GM10266 (cell line): Measurements from ENCODE around the gene POLR3H.

Experiments
- DNase-seq: peaks from one replicate; pipeline ENCODE4 v3.0.0; 2012; ENCODE audit errors: extremely low spot score
- TF ChIP-seq, protein P1 (sequence below): IDR thresholded peaks from 2 replicates; pipeline ENCODE4 v1.5.1; 2012; ENCODE audit warnings: mild to moderate bottlenecking, low read depth; ENCODE audit not compliant: control insufficient read depth, insufficient read depth; ENCODE audit errors: missing control alignments

The POLR3H gene

DNA sequence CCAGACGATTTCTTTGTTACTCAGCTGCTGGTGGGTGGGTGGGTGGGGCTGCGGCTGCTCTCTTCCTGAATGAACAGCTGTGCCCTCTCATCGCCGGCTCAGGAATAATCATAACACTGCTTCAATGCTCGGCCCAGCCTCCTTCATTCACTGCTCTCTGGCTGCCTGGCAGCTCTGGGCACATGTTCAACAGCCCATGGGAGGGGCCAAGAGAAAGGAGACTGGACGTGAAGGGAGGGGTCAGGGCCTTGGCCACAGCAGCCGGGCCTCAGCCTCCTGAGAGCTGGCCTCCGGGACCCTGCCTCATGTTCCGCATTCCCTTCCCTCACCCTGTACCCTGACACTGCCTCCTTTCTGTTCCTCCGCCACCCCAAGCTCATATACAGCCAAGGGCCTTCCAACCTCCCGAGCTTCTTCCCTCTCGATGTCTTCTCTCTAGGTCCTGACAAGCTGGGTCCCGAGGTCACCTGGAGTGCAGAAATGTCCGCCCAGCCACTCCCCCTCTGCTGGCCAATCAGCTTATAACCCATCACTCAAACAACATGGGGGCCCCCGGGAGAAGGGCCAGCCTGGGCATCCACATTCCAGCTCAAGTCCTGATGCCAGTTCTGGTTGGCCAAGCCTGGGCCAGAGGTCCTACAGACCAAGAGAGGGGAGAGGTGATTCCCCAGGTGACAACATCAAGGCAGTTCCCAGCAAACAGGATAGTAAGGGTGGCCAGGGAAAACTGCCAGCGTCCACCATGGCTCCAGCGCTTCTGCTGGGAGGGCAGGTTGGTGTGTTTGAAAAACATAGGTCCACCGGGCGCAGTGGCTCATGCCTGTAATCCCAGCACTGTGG is 13.4 kb upstream of the POLR3H start:
- no peak for DNase-seq
- TF ChIP-seq, protein P1, sequence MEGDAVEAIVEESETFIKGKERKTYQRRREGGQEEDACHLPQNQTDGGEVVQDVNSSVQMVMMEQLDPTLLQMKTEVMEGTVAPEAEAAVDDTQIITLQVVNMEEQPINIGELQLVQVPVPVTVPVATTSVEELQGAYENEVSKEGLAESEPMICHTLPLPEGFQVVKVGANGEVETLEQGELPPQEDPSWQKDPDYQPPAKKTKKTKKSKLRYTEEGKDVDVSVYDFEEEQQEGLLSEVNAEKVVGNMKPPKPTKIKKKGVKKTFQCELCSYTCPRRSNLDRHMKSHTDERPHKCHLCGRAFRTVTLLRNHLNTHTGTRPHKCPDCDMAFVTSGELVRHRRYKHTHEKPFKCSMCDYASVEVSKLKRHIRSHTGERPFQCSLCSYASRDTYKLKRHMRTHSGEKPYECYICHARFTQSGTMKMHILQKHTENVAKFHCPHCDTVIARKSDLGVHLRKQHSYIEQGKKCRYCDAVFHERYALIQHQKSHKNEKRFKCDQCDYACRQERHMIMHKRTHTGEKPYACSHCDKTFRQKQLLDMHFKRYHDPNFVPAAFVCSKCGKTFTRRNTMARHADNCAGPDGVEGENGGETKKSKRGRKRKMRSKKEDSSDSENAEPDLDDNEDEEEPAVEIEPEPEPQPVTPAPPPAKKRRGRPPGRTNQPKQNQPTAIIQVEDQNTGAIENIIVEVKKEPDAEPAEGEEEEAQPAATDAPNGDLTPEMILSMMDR = no peak

- no peak for DNase-seq
- TF ChIP-seq, protein P1 = no peak
Observed at GRCh38 chr22:41556561-41556960, 12.3 kb upstream of the POLR3H start.

DNA sequence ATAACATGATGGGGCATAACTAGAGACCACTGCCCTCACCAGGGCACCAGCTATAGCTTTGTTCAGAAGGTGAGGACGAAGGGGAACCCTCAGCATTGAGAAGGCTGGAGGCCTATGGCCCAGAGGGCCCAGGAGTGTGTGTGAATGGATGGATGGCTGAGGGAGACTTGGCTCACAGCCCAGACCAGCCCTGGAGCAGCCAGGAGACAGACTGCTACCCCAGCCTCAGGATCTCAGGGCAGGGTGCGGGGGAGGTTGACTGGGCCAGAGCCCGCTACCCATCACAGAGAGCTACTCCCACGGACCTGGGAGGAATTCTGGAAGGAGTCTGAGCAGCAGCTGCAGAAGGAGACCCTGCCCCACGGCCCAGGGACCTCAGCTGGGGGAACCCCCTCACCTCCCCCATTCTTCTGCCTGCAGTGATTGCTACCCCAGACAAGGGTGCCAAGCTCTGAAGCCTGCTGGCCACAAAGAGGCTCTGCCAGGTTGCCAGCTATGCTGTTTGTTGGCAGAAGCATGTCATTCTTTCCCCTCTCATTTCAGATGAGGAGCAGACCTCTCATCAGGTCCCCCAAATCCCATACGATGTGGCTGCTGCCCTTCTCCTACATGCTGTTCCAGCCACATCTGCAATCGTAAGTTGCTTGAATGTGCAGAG is 11.2 kb upstream of the POLR3H start:
- DNase-seq = no peak
- TF ChIP-seq, protein P1 = no peak

- DNase-seq = no peak
- TF ChIP-seq, protein P1 = no peak
Observed at GRCh38 chr22:41551877-41552582, 7.8 kb upstream of the POLR3H start.

DNA sequence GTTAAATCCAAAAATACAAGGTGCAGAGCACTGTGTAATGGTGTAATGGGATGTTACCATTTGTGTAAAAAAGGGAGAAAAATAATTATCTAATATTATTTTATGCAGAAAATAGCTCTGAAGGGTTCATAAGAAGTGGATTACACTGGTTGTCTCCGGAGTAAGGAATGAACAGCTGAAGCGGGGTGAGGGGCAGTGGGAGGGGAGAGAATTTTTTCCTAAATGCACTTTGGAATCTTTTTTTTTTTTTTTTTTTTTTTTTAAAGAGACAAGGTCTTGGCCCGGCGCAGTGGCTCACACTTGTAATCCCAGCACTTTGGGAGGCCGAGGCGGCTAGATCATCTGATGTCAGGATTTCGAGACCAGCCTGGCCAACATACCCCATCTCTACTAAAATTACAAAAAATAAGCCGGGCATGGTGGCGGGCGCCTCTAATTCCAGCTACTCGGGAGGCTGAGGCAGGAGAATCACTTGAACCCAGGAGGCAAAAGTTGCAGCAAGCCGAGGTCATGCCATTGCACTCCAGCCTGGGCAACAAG is 6.8 kb upstream of the POLR3H start:
- no peak for DNase-seq
- TF ChIP-seq, protein P1 = no peak

GRCh38 chr22:41548830-41549211 is 4.6 kb upstream of the POLR3H start:
- TF ChIP-seq, protein P1 = no peak

More at GRCh38 chr22:41548830-41549211, 4.6 kb upstream of the POLR3H start:
- DNase-seq = no peak
